GM18520 (cell line): ENCODE data around the gene EGR2.
A peak's percentile ranks its signal among the peaks of the same experiment; 100 is the strongest.
"Not testable (repeated sequence)": the region's sequence is repeated elsewhere in the genome, so short reads cannot be mapped to it uniquely, and the experiment has no call there.

Source experiments
- ATAC-seq: cut with Tn5 transposase; IDR thresholded peaks from one replicate; pipeline ENCODE4 v1.9.1; 2021; ENCODE audit not compliant: unreplicated experiment

Gene EGR2

DNA sequence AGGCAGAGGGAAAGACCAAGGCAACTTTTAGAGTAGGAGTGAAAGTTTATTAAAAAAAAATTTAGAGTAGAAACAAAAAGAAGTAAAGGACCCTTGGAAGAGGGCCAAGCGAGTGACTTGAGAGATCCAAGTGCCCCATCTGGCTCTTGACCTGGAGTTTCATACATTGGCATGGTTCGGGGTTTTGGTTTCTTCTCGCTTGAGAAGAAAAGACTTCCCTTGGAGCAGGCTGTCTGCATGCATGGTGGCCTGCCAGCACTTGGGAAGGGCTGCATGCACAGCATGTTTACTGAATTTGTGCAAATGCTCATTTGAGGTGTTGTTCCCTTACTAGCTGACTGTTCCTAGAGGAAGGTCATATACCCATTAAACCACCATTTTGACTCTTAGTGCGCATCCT, 20.4 kb downstream of the EGR2 start:
- ATAC-seq = no peak

GRCh38 chr10:62795100-62795499, 21.1 kb downstream of the EGR2 start:
- ATAC-seq = no peak

DNA sequence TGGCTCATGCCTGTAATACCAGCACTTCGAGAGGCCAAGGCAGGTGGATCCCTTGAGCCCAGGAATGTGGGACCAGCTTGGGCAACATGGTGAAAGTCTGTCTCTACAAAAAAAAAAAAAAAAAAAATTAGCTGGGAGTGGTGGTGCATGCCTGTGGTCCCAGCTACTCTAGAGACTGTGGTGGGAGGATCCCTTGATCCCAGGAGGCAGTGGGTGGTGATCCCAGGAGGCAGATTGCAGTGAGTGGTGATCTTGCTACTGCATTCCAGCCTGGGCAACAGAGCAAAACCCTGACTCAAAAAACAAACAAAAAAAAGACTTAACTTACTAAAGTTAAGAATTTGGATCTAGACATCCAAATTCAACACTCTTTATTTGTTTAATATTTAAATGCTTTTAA, 21.9 kb downstream of the EGR2 start:
- ATAC-seq = no peak

- no peak for ATAC-seq
These were observed 23.9 kb downstream of the EGR2 start for GRCh38 chr10:62792261-62792660.

DNA sequence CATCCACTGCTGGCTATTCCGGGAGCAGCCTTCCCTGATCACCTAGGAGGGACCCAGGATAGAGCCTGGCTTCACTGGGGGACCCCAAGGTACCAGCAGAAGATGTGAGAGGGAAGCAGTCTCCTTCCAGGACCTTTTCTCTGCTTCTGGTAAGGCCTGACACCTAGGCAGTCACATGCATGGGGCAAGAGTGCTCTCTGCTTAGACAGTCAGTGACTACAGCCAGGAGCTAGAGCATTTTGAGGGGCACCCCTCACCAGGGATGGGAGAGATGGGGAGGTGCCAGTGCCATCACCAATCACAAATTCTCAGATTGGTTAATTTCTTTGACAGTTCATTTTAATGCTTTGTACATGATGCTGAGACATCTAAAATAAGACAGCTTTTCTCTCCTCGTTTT, 25.6 kb downstream of the EGR2 start:
- no peak for ATAC-seq

GRCh38 chr10:62790019-62790555, 26.1 kb downstream of the EGR2 start:
- ATAC-seq = no peak

- ATAC-seq = no peak
These were observed 27.2 kb downstream of the EGR2 start for GRCh38 chr10:62788861-62789467.

GRCh38 chr10:62788285-62788684, 27.9 kb downstream of the EGR2 start:
- ATAC-seq = not testable (repeated sequence)

DNA sequence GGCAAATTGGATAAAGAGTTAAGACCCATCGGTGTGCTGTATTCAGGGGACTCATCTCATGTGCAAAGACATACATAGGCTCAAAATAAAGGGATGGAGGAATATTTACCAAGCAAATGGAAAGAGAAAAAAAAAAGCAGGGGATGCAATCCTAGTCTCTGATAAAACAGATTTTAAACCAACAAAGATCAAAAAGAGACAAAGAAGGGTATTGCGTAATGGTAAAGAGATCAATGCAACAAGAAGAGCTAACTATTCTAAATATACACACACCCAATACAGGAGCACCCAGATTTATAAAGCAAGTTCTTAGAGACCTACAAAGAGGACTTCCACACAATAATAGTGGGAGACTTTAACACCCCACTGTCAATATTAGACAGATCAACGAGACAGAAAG, 31.6 kb downstream of the EGR2 start:
- not testable (repeated sequence) for ATAC-seq

GRCh38 chr10:62779487-62780248, 36.5 kb downstream of the EGR2 start:
- ATAC-seq = peak; percentile 88

- ATAC-seq = peak; percentile 35
These were observed 38.0 kb downstream of the EGR2 start for GRCh38 chr10:62778125-62778524.

DNA sequence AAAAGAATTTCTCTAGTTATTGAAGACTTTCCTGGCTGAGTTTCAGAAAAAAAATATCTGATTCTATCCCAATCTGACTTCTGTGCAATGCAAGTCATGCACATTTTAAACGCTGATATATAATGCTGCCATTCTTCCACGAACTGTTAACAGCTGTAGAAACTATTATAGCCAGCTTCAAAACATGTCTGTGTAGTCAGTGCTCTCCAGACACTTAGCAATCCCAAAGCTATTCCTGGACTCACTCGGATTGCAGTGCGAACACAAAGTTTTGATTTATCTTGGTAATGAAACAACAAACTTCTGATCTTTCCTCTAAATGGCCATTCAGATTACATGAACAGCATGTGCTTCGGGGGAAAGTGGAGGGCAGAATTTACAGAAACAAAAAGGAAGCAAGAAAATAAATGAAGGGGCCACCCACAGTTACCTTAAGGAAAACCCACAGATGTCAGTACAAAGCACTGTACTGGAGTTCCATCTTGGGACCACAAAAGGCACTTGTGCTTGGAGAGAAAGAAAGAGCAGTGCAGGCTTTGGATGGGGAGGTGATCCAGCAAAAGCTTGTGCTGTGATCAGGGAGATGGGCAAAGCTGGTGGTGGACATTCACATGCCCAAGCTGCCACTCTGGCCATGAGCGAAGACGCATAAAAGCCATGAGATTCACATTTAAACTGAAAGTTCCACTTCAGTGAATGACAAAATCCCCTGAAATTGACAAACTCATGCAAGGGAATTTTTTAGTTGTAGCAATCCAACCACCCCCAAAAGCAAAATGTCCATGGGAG, 43.8 kb downstream of the EGR2 start:
- ATAC-seq = no peak

GRCh38 chr10:62769574-62770242, 46.5 kb downstream of the EGR2 start:
- no peak for ATAC-seq

DNA sequence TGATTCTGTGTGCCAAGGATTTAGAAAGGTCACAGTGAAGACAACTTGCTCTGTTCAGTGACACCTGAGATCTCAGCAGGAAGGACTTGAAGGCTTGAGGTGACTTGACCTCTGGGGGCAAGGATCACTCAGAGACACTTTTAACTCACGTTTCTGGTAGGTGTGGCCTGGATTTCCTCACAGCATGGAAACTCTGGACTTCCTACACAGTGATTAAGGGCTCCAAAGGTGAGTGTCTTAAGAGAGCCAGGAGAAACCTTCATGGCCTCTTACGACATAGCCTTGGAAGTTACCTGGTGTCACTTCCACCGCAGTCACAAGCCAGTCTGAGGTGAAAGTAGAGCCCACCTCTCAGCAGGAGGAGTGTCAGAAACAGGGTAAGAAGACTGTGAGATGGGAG, 49.8 kb downstream of the EGR2 start:
- no peak for ATAC-seq

DNA sequence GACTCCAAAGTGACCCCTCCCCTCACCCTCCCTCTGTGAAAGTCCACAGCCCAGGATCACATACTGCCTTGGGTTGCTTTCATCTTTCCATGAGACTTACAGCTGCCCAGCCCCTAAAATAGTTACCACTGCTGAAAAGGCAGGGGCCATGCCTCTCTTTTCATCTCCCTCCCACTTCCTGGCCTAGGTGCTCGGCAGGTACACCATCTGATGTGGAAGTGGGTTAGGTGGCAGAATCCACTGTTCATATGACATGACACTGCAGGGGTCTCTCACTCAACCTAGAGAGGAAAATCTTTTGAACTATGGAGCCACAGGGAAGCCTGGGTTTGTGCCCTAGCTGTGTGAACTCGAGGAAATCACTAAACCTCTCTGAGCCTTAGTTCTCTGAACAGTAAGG, 50.4 kb downstream of the EGR2 start:
- ATAC-seq = no peak

- ATAC-seq = no peak
These were observed 52.2 kb downstream of the EGR2 start for GRCh38 chr10:62764011-62764410.

DNA sequence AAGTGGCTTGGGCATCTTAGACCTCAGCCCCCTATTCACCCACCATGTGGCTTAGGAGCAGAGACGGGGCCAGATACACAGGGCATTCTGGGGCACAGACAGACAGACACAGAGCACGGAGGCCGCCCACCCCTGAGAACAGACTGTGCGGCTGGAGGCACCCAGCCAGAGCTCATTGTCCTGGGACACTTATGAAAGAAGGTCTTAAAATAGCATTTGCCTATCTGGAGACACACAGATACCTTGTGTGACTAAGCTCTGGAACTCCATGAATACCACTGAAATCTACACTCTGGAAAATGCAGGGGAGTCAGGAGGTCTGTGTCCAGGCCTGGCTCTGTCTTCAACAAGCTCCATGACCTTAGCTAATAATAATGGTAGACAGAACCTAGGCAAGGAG, 53.0 kb downstream of the EGR2 start:
- no peak for ATAC-seq
